Measurements from ENCODE around the gene KRTCAP2. TPM values are rescaled to one million over a fixed set of nuclear protein-coding genes. Genes with fewer than 3 reads are reported as not detected.
"Not testable (repeated sequence)": the region's sequence is repeated elsewhere in the genome, so short reads cannot be mapped to it uniquely, and the experiment has no call there.

Gene KRTCAP2
- total RNA-seq, 2 experiments from 2014 or later = 166 to 177 TPM

DNA sequence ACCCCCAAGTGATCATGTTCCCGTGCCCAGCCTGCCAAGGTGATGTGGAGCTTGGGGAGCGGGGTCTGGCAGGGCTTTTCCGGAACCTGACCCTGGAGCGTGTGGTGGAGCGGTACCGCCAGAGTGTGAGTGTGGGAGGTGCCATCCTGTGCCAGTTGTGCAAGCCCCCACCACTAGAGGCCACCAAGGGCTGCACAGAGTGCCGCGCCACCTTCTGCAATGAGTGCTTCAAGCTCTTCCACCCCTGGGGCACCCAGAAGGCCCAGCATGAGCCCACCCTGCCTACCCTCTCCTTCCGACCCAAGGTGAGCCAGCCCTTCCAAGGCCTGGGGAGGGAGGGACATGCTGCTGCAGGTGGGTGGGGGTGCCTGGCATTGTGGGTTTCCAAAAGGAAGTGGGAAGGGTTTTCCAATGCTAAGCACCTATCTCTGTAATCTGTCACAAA, 2.8 kb upstream of the KRTCAP2 start:
- no peak overlapping the region for H3K4me3 Mint-ChIP-seq
- peaks cover 47% of the 10 kb centered on the region for H3K4me1 Mint-ChIP-seq
- ATAC-seq (no peak), DNase-seq (peak; percentile 56)
- no peaks in the 10 kb centered on the region for H3K9me3 Mint-ChIP-seq (ENCODE audit: low read depth)
- peaks cover 13% of the 10 kb centered on the region for H3K36me3 Mint-ChIP-seq
- H3K27ac Mint-ChIP-seq = peak overlapping the region; percentile 72
- CTCF ChIA-PET = interaction anchor here (0.7 to 13.0 kb wide), 10 partner anchors 9 to 90 kb away, joined by 3 to 295 read pairs (median 15); partner anchors contain the start of genes MTX1 and THBS3
- H3K27me3 Mint-ChIP-seq = no peaks in the 10 kb centered on the region

DNA sequence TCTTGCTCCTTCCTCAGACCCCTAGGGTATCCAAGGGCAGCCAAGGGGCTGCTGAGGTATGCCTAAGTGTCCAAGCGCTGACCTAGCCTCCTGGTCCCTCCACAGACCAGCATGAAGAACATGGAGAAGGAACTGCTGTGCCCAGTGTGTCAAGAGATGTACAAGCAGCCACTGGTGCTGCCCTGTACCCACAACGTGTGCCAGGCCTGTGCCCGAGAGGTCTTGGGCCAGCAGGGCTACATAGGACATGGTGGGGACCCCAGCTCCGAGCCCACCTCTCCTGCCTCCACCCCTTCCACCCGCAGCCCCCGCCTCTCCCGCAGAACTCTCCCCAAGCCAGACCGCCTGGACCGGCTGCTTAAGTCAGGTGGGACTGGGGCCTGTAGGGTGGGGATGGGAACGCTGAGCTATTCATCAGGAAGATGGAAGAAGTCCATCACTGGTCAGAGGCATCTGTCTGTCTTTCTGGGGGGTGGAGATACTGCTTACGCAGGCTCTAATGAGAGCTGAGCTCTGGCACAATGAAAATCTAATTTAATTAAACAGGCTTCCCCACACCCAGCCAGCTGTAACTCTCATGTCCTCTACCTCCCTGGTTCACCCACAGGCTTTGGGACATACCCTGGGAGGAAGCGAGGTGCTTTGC, 2.3 kb upstream of the KRTCAP2 start:
- Mint-ChIP-seq H3K9me3 (ENCODE audit: low read depth) (no peaks in the 10 kb centered on the region), H3K27ac (peak overlapping the region; percentile 66), H3K36me3 (peaks cover 13% of the 10 kb centered on the region), H3K4me1 (peaks cover 48% of the 10 kb centered on the region), H3K27me3 (no peaks in the 10 kb centered on the region), H3K4me3 (peak overlapping the region; percentile 82)
- DNase-seq (peak; percentile 41), ATAC-seq (no peak)
- CTCF ChIA-PET = interaction anchor here (0.7 to 13.0 kb wide), 13 partner anchors 9 to 114 kb away, joined by 3 to 295 read pairs (median 8); partner anchors contain the start of genes DPM3, MTX1 and THBS3

DNA sequence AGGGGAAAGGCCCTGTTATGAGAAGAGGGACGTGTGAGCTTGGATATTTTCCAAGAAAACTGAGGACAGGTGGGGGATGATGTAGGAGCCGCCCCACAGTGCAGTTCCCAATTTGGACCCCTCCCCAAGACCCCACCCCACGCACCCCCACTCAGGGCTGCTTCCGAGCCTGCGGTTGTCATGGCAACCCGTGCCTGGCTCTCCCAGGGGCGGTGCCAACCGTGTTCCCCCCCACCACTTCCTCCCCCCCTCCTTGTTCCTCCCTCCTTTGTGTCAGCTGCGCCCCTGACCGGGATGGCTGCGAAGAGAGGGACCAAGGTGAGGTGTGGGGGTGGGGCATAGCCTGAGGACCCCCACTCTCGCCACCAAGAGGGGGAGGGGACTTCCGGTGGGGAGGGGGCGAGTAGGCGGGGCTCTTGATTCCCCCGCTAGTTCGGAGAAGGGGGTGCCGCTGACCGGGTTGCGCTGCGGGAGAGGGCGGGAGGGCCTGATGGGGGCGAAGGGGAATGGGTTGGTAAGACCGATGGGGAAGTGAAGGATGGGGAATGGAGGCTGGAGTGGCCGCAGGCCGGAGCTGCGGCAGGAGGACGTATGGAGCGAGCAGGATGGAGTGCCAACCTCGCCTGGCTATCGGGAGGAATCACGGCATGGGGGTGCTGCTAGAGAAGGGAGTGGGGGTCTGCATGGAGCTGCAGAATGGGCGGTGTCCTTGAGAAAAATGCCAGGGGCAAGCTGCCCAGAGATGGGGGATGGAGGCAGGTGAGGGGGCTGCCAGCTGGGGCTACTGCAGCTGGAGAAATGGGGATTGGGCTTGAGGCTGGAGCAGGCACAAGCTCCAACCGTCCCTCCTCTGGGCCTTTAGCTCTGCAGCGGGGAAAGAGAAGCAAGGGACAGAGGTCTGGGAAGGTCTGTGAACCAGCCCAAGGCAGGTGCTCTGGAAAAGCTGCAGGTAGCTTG, 1.5 kb upstream of the KRTCAP2 start:
- CTCF ChIA-PET = interaction anchor here (0.9 to 13.0 kb wide), 12 partner anchors 10 to 113 kb away, joined by 3 to 295 read pairs (median 10); partner anchors contain the start of genes DPM3, MTX1 and THBS3

DNA sequence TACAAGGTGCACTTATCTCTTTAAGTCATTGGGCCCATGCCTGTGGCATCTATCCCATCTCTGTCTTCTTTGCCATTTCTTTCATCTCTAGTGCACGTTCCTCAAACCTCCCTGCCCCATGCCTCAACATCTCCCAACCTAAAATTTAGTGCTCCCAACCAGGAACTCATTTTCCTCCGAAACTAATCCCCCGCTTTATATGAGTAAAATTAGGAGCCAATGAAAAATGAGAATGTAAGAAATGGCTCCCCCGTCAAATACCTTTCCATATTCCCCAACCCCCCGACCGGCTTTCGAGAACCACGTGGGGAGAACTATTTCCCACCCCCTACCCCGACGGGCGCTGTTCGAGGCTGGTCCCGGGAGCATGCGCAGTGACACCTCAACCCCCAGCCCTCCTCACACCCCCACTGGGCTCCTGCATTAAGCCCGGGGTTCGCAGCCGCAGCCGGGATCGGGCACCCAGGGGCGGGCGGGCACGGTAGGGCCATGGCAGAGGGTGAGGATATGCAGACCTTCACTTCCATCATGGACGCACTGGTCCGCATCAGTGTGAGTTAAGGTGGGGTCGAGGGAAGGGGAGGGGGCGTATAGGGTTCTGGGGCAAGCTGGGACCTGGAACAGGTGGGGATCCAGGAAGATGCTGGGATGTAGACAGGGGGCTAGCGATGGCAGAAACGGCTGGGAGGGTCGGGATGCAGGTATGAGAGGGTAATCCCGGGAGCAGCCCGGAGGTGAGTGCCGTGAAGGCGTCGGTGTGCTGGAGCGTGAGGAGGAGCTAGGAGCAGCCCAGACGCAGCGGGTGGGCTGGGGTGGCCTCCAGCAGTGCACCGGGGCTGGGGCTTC, 597 bp upstream of the KRTCAP2 start, which contains the start of gene TRIM46:
TRIM46 (plus strand) TSS at position 372 of the 846 bp plus-strand sequence; CDS start at position 490, 118 bp downstream.
- H3K4me1 Mint-ChIP-seq = peaks cover 50% of the 10 kb centered on the region
- peaks cover 13% of the 10 kb centered on the region for H3K36me3 Mint-ChIP-seq
- peak within 1 kb of the TSS; percentile 90 for H3K27ac Mint-ChIP-seq
- peak; percentile 85 for DNase-seq
- CTCF ChIA-PET = interaction anchor here (0.7 to 13.0 kb wide), 40 partner anchors 9 to 218 kb away, joined by 3 to 295 read pairs (median 6); partner anchors contain the start of genes ADAM15, DPM3, EFNA4 and MTX1
- peak within 1 kb of the TSS; percentile 82 for H3K4me3 Mint-ChIP-seq
- no peaks in the 10 kb centered on the region for H3K27me3 Mint-ChIP-seq
- ATAC-seq = peak; percentile 50
- no peaks in the 10 kb centered on the region for H3K9me3 Mint-ChIP-seq (ENCODE audit: low read depth)

More for the DNA sequence above, 1.5 kb upstream of the KRTCAP2 start:
- Mint-ChIP-seq H3K27ac (peak overlapping the region; percentile 90), H3K4me1 (peaks cover 50% of the 10 kb centered on the region), H3K36me3 (peaks cover 14% of the 10 kb centered on the region), H3K27me3 (no peaks in the 10 kb centered on the region), H3K9me3 (ENCODE audit: low read depth) (no peaks in the 10 kb centered on the region), H3K4me3 (peak overlapping the region; percentile 82)
- peak; percentile 80 for DNase-seq
- no peak for ATAC-seq

DNA sequence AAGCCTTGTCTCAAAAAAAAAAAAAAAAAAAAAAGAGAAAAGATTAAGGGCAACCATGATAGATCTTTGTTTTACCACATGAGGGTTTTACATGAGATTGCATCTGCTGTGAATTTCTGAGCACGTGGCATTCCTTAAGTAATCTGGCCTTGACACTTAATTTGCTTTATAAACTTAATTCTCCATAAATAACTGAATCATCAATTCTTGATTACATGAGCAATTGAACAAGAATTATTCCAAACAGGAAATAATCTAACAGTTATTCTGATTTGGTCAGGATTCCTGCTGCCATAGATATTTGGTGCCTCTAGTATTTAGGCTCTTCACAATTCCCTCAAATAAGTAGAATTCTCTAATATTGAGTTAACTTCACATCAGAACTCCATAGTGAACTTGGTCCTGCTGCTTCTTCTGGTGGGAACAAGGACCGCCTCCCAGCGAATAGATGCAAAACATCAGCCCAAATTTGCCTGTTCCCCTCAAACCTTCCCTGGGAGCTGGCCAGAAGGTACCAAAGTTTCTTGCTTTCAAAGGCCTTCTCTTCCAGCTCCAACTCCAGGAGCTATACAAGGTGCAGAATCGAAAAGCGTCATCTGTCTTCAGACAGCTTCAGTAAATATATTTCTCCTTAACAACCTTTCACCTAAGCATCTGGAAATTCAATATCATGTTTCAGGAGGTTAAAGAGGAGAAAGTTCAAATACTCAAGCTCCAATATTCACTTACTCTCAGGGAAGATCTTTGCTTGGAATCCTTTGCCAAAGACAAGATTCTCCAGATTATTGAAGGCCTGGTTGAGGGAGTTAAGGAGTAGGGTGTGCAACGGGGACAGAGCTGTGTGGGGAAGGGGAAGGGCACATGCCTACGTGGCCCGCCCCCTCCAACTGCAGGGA, 1.0 kb downstream of the KRTCAP2 start:
- ATAC-seq (peak; percentile 32), DNase-seq (peak; percentile 38)
- H3K4me3 Mint-ChIP-seq = peak overlapping the region; percentile 82
- CTCF ChIA-PET = interaction anchor here (0.7 to 13.0 kb wide), 38 partner anchors 10 to 1623 kb away, joined by 3 to 295 read pairs (median 6); partner anchors contain the start of genes ADAM15, DPM3, EFNA4 and LMNA
- peaks cover 8% of the 10 kb centered on the region for H3K36me3 Mint-ChIP-seq
- H3K4me1 Mint-ChIP-seq = peaks cover 56% of the 10 kb centered on the region
- H3K27ac Mint-ChIP-seq = peak overlapping the region; percentile 90
- H3K27me3 Mint-ChIP-seq = no peaks in the 10 kb centered on the region
- no peaks in the 10 kb centered on the region for H3K9me3 Mint-ChIP-seq (ENCODE audit: low read depth)

DNA sequence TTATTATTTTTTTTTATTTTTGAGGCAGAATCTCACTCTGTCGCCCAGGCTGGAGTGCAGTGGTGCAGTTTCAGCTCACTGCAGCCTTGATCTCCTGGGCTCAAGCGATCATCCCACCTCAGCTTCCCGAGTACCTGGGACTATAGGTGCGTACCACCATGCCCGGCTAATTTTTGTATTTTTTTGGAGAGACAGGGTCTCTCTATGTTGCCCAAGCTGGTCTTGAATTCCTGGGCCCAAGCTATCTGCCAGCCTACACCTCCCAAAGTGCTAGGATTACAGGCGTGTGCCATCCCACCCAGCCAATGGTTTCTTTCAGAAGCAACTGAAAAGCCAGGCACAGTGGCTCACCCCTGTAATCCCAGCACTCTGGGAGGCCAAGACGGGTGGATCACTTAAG, 2.3 kb downstream of the KRTCAP2 start:
- no peaks in the 10 kb centered on the region for H3K27me3 Mint-ChIP-seq
- H3K9me3 Mint-ChIP-seq (ENCODE audit: low read depth) = no peaks in the 10 kb centered on the region
- no peak overlapping the region for H3K4me3 Mint-ChIP-seq
- no peak overlapping the region for H3K27ac Mint-ChIP-seq
- DNase-seq (peak; percentile 38), ATAC-seq (no peak)
- CTCF ChIA-PET = interaction anchor here (0.7 to 13.0 kb wide), 5 partner anchors 22 to 86 kb away, joined by 3 to 295 read pairs (median 117); no protein-coding TSS in a partner anchor
- H3K4me1 Mint-ChIP-seq = peaks cover 47% of the 10 kb centered on the region
- peaks cover 8% of the 10 kb centered on the region for H3K36me3 Mint-ChIP-seq

DNA sequence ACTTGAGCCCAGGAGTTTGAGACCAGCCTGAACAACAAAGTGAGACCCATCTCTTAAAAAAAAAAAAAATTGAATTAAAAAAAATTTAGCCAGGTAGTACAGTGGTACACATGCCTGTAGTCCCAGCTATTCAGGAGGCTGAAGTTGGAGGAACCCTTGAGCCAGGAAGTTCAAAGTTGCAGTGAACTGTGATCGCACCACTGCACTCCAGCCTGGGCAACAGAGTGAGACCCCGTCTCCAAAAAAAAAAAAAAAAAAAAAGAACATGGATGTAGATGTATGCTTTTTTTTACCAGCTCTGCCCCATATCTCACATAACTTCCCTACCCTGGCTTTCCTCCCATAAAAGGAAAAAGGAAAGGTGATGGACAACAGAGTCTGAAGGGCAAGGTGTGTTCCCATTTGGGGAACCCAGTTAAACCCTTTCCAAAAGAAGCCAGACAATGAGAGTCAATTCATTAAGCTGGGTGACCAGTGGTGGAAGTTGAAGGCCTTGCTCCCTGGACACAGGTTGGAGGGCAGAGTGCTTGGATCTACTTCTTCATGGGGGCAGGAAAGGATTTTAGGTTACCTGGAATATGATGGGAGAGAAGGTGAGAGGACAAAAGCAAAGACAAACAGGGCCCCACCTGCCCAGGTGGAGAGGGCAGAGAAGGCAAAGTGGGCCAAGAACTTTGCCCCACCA, 2.9 kb downstream of the KRTCAP2 start:
- ATAC-seq = no peak
- Mint-ChIP-seq H3K4me1 (peaks cover 41% of the 10 kb centered on the region), H3K36me3 (peaks cover 8% of the 10 kb centered on the region), H3K4me3 (no peak overlapping the region), H3K9me3 (ENCODE audit: low read depth) (no peaks in the 10 kb centered on the region), H3K27me3 (no peaks in the 10 kb centered on the region), H3K27ac (no peak overlapping the region)
- peak; percentile 29 for DNase-seq
- CTCF ChIA-PET = interaction anchor here (1.2 to 13.0 kb wide), 6 partner anchors 23 to 106 kb away, joined by 3 to 295 read pairs (median 90); no protein-coding TSS in a partner anchor

DNA sequence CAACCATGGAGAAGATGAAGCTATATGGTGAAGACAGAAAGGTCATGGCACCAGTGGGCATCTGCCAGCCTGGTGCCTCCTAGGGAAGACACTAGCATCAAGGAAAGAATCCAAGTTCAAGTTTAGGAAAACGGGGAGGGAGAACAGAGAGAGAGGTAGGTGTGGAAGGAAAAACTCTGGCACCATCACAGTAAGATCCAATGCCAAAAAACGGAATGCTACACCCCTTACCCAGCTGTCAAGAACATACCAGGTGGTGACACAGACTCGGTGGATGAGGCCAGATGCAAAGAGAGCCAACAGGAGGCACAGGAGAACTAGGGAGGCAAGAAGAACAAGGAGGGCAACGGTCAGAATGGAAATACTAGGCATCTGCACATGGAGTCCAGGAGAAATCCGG, 3.6 kb downstream of the KRTCAP2 start:
- ATAC-seq (no peak), DNase-seq (peak; percentile 18)
- Mint-ChIP-seq H3K9me3 (ENCODE audit: low read depth) (no peaks in the 10 kb centered on the region), H3K4me3 (no peak overlapping the region), H3K27ac (no peak overlapping the region), H3K27me3 (no peaks in the 10 kb centered on the region), H3K36me3 (peaks cover 8% of the 10 kb centered on the region), H3K4me1 (peaks cover 35% of the 10 kb centered on the region)
- CTCF ChIA-PET = interaction anchor here (0.8 to 13.0 kb wide), 8 partner anchors 22 to 105 kb away, joined by 3 to 295 read pairs (median 20); partner anchors contain the start of gene SLC50A1

DNA sequence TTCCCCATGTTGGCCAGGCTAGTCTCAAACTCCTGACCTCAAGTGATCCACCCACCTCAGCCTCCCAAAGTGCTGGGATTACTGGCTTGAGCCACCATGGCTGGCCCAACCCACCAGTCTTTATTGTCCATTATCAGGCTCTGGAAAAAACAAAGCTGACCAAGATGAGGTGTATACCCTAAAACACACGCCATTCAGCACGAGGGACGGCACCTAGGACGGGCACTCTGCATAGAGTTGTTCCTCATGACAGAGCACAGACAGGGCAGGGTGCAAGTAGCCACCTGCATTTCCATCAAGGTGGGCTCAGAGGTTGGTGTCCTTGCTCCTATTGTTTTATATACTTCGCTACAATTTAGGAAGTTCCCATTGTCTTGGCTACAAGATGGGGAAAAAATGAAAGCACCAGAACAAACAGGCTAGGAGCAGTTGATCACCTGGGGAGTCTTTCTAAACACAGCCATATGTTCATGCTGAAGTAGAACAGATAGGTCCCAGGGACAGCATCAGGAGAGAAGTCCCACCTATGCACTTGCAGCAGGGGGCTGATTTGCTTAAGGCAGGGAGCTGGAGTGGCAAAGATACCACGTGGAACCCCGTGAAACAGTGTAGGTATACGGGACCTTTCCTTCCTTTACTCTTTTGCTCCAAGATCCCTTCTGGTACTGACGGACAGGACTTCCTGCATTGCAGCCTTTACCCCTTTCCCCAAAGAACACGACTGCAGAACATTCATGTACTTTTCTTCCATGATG, 4.5 kb downstream of the KRTCAP2 start:
- Mint-ChIP-seq H3K4me1 (peaks cover 32% of the 10 kb centered on the region), H3K4me3 (no peak overlapping the region), H3K27ac (no peak overlapping the region), H3K27me3 (no peaks in the 10 kb centered on the region), H3K9me3 (ENCODE audit: low read depth) (no peaks in the 10 kb centered on the region), H3K36me3 (peaks cover 8% of the 10 kb centered on the region)
- DNase-seq (peak; percentile 33), ATAC-seq (no peak)
- CTCF ChIA-PET = interaction anchor here (0.6 to 13.0 kb wide), 29 partner anchors 9 to 385 kb away, joined by 3 to 295 read pairs (median 5); partner anchors contain the start of genes DPM3 and SLC50A1

DNA sequence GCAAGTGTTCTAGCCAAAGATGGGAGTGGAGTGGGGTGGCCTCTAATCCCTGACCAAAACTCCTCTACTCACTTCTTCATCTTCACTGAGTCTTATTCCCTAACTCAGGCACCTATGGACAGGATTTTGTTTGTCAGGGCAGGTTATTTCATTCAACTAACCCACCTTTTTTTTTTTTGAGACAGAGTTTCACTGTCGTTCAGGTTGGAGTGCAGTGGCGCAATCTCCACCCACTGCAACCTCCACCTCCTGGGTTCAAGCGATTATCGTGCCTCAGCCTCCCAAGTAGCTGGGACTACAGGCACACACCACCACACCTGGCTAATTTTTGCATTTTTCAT, 5.0 kb downstream of the KRTCAP2 start:
- peak overlapping the region; percentile 45 for H3K27ac Mint-ChIP-seq
- ATAC-seq; H3K36me3 Mint-ChIP-seq; H3K9me3 Mint-ChIP-seq (ENCODE audit: low read depth); H3K4me3 Mint-ChIP-seq; H3K27me3 Mint-ChIP-seq: not testable (repeated sequence)
- peaks cover 27% of the 10 kb centered on the region for H3K4me1 Mint-ChIP-seq
- DNase-seq = peak; percentile 31
- CTCF ChIA-PET = interaction anchor here (0.6 to 13.0 kb wide), 34 partner anchors 9 to 386 kb away, joined by 3 to 295 read pairs (median 5); partner anchors contain the start of genes ADAM15, DPM3 and SLC50A1

All from activated CD8-positive, alpha-beta memory T cell treated with anti-CD3 and anti-CD28 coated beads, Interleukin-2, amount 10 ng/mL, durations not matched to agents 7 days and 5 days (primary cell).